ENCODE measurements around the gene LDLRAD4. TPM values are rescaled to one million over a fixed set of nuclear protein-coding genes. Genes with fewer than 3 reads are reported as not detected.

LDLRAD4 gene
- total RNA-seq, 1 experiment from 2014 or later: 15.5 TPM

GRCh38 chr18:13422541-13423147 is 204.1 kb downstream of the LDLRAD4 start:
- in situ Hi-C loops (cut with HindIII; ENCODE audit: low pct_unique_long_range_greater_than_20kb, low sequenced_read_pairs): no loop called here
- DNase-seq (ENCODE audit: low read depth, low spot score): no peak

DNA sequence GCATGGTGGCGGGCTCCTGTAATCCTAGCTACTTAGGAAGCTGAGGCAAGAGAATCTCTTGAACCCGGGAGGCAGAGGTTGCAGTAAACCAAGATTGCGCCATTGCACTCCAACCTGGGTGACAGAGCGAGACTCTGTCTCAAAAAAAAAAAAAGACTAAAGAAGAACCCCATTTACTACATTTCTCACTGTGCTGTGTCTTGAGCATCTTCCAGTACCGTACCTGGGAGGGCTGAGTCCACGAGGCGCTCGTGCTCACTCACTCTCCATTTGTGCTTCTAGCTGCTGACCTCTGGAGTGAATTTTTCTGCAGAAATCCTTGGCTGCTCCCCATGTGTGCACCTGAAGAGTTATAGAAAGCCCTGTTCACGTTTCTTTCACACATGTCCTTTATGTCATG is 204.8 kb downstream of the LDLRAD4 start:
- in situ Hi-C loops (cut with HindIII; ENCODE audit: low pct_unique_long_range_greater_than_20kb, low sequenced_read_pairs): no loop called here
- no peak for DNase-seq (ENCODE audit: low read depth, low spot score)

GRCh38 chr18:13424363-13424762 is 205.8 kb downstream of the LDLRAD4 start:
- in situ Hi-C loops (cut with HindIII; ENCODE audit: low pct_unique_long_range_greater_than_20kb, low sequenced_read_pairs): no loop called here
- no peak for DNase-seq (ENCODE audit: low read depth, low spot score)

DNA sequence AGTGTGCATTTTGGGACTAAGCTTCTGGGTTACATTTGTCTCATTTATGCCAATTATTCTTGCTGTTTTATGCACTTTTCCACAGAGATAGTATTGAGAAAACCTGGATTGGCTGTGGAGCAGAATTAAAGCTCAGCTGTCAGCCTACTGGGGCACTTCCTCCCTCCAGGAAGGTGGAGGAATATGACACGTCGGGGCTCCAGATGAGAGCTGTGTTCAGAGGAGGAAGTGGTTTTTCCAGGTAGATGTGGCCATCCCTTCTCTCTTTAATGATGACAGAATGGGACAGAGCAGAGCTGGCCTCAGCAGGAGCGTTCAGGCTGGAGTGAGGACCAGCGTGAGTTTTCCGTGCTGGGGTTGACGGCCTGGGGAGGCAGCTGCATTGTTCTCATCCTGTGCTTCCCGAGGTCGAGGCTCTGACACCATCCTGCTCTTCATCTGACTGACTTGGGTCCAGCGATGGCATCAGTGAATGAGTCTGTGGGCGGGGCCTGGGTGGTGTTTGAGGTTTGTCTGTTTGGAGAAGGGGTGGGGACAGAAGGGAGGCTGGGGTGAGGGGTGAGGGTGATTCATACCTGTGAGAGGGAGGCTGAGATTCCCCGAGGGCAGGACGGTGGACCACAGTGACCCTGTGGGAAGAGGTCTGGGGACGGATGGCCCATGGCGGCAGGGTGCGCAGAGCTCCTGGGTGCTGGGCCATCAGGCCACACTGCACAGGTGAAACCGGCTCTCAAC is 207.0 kb downstream of the LDLRAD4 start:
- in situ Hi-C loops (cut with HindIII; ENCODE audit: low pct_unique_long_range_greater_than_20kb, low sequenced_read_pairs): no loop called here
- no peak for DNase-seq (ENCODE audit: low read depth, low spot score)

- in situ Hi-C loops (cut with HindIII; ENCODE audit: low pct_unique_long_range_greater_than_20kb, low sequenced_read_pairs): no loop called here
- DNase-seq (ENCODE audit: low read depth, low spot score): no peak
Observed at GRCh38 chr18:13427354-13427753, 208.8 kb downstream of the LDLRAD4 start.

DNA sequence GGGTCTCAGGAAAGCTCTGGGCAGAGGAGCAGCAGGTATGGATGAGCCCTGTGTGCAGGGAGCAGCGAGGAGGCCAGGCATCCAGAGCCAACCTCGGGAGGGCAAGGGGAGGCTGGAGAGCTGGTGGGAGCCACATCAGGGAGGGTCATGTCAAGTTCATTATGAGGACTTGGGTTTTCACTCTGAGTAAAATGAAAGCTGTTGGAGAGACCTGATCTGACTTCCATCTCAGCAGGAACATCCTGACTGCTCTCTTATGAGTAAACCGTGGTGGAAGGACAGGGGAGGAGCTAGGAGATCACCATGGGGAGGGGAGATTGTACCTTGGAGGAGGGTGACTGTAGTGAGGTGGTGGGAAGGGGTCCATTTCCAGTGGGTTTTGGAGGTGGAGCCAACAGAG is 209.8 kb downstream of the LDLRAD4 start:
- DNase-seq (ENCODE audit: low read depth, low spot score): no peak
- in situ Hi-C loops (cut with HindIII; ENCODE audit: low pct_unique_long_range_greater_than_20kb, low sequenced_read_pairs): no loop called here

DNA sequence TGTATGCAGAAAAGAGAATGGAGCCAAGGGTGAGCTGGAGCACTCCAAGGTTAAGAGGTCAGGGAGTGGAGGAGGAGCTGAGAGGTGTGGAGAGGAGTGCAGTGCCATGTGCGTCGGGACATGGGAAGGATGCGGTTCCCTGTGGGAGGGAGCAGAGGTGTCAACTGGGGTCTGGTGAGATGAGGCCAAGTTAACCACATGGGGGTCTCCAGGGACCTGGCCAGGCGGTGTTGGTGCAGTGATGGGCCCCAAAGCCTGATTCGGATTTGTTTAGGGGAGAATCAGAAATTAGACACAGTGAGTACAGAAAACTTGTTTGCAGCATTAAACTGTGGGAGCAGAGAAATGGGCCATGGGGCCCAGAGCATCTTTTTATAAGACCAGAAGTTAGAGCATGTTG is 210.5 kb downstream of the LDLRAD4 start:
- no peak for DNase-seq (ENCODE audit: low read depth, low spot score)
- in situ Hi-C loops (cut with HindIII; ENCODE audit: low pct_unique_long_range_greater_than_20kb, low sequenced_read_pairs): no loop called here

DNA sequence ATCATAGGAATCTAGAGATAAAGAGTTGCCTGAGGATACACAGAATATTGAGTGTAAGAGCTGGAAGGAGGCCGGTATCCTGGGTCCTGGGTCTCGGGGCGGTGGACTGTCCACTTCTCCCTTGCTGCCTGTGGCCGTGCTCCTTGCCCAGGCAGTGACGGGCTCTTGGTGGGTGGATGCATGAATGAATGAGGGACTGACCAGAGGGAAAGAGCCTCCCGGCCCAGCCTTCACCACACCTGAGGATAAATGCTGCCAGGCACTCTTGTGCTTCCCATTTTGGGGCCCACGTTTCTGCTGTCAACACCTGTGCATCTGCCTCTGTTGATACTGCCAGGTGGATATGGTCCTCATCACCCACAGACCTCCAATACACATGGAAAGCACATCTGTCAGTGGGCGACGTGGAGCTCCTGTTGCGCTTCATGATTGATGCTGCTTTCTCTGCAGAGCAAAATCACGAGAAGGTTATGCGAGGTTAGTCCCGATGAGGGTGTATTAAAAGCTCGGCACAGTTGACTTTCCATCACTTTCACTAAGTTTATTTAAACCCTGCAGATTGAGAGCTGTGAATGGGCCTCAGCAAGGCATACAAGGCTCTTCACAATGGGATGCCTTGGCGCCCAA is 211.4 kb downstream of the LDLRAD4 start:
- DNase-seq (ENCODE audit: low read depth, low spot score): no peak
- in situ Hi-C loops (cut with HindIII; ENCODE audit: low pct_unique_long_range_greater_than_20kb, low sequenced_read_pairs): no loop called here

DNA sequence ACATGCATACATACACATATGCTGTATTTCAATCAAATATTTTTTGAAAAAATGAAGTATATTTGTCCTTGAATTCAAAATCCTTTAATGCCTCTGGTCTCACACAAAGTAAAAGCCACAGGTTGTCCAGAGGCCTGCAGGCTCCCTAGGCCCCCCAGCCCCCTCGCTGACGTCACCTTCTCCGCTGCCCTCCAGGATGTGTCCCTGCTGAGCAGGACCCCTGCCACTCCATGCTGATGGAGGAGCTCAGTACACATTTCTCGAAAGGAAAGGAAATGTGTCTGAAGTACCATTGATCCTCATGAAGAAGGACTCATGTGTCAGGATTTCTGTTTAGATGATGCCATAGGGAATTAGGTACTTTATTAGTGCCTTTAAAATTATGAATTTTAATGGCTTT is 212.1 kb downstream of the LDLRAD4 start:
- DNase-seq (ENCODE audit: low read depth, low spot score): no peak
- in situ Hi-C loops (cut with HindIII; ENCODE audit: low pct_unique_long_range_greater_than_20kb, low sequenced_read_pairs): no loop called here

- in situ Hi-C loops (cut with HindIII; ENCODE audit: low pct_unique_long_range_greater_than_20kb, low sequenced_read_pairs): no loop called here
- DNase-seq (ENCODE audit: low read depth, low spot score): no peak
Observed at GRCh38 chr18:13431886-13432285, 213.3 kb downstream of the LDLRAD4 start.

DNA sequence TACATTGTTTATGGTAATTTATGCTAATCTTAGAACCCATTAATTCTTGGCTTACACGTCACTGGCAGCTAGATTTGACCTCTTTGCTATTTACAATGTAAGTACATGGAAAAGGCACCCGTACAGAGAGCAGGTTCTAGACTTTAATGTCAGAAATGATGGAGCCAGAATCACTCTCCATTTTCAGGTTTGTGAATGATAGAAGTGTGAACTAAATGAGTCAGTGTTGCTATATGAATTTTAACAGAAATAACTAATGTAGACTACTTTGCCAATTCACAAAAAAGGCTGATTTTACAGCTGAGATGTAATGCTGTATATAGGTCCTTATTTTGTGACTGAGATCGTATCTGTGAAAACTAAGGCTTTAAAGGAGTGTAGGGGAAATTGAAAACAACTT is 214.6 kb downstream of the LDLRAD4 start:
- in situ Hi-C loops (cut with HindIII; ENCODE audit: low pct_unique_long_range_greater_than_20kb, low sequenced_read_pairs): no loop called here
- no peak for DNase-seq (ENCODE audit: low read depth, low spot score)

GRCh38 chr18:13433685-13434084 is 215.1 kb downstream of the LDLRAD4 start:
- in situ Hi-C loops (cut with HindIII; ENCODE audit: low pct_unique_long_range_greater_than_20kb, low sequenced_read_pairs): no loop called here
- no peak for DNase-seq (ENCODE audit: low read depth, low spot score)

GRCh38 chr18:13434854-13435253 is 216.3 kb downstream of the LDLRAD4 start:
- in situ Hi-C loops (cut with HindIII; ENCODE audit: low pct_unique_long_range_greater_than_20kb, low sequenced_read_pairs): no loop called here
- no peak for DNase-seq (ENCODE audit: low read depth, low spot score)

- DNase-seq (ENCODE audit: low read depth, low spot score): no peak
- in situ Hi-C loops (cut with HindIII; ENCODE audit: low pct_unique_long_range_greater_than_20kb, low sequenced_read_pairs): no loop called here
Observed at GRCh38 chr18:13435586-13436333, 217.2 kb downstream of the LDLRAD4 start.

DNA sequence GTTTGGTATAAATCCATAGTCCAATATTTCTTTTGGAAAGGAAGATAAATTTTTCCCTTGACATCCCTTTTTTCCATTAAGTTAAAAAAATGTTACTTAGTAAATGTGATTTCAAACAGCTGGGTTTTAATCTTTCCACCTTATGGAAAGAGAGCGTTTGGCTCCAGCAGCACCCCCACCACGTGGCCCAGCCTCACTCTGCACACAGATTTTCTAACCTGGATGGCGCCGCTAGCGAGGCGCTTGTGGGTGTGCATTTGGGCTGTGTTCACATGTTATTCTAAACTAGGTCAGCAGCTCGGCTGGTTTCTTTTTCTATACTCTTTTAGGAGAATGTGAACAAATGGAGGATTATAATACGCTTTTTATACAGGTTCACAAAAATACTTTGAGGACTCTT is 218.0 kb downstream of the LDLRAD4 start:
- in situ Hi-C loops (cut with HindIII; ENCODE audit: low pct_unique_long_range_greater_than_20kb, low sequenced_read_pairs): no loop called here
- DNase-seq (ENCODE audit: low read depth, low spot score): no peak

- in situ Hi-C loops (cut with HindIII; ENCODE audit: low pct_unique_long_range_greater_than_20kb, low sequenced_read_pairs): no loop called here
- DNase-seq (ENCODE audit: low read depth, low spot score): no peak
Observed at GRCh38 chr18:13437034-13437433, 218.5 kb downstream of the LDLRAD4 start.

- in situ Hi-C loops (cut with HindIII; ENCODE audit: low pct_unique_long_range_greater_than_20kb, low sequenced_read_pairs): no loop called here
- DNase-seq (ENCODE audit: low read depth, low spot score): no peak
Observed at GRCh38 chr18:13437796-13438506, 219.4 kb downstream of the LDLRAD4 start.

DNA sequence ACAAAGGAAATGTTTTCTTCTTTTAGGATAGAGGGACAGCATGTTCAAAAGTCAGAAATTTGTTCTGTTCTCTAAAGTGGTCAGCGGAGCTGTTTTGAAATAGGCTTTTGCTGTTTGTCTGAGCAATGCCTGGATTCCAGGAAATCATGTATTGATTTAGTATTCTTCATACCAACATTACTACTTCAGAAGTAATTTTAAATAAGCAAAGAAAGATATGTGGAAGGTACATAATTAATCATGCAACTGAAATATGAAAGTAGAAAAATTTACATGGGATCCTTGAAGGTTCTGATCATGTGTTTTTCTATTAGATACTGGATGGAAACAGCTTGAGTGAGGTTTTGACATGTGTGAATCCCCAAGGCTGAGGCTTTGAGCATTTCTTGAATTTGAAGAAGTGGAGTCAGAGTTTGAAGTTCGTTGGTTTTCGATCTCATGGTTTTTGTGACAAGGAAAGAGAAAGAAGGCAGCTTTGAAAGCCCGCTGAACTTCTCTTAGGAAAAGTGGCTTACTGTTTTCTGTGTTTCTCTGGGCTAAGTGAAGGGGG is 220.0 kb downstream of the LDLRAD4 start:
- in situ Hi-C loops (cut with HindIII; ENCODE audit: low pct_unique_long_range_greater_than_20kb, low sequenced_read_pairs): no loop called here
- DNase-seq (ENCODE audit: low read depth, low spot score): no peak

Measured in SK-MEL-5 (cell line).